Measurements from ENCODE around the gene SEC23IP.

DNA sequence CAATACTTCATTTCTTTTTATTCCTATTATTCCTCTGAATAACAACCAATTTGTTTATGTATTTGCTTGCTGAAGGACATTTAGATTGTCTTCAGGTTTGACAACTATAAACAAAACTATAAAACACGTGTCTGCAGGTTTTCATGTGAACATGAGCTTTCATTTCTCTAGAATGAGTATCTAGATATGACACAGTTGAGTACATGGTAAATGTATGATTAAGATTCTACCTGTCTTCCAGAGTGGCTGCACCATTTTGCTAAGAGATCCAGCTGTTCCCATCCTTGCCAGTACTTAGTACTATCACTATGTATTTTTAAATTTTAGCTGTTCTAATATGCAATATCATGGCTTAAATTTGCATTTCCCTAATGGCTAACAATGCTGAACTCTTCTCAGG is 30.0 kb upstream of the SEC23IP start:
- TF ChIP-seq SIN3A (IDR thresholded peaks at IDR 0.05; ENCODE audit: borderline replicate concordance, insufficient read depth, low read depth, low read length) (no peak), POLR2AphosphoS5 (IDR thresholded peaks at IDR 0.05; ENCODE audit: low read depth, low read length) (no peak)
- TF ChIP-seq, protein P1, sequence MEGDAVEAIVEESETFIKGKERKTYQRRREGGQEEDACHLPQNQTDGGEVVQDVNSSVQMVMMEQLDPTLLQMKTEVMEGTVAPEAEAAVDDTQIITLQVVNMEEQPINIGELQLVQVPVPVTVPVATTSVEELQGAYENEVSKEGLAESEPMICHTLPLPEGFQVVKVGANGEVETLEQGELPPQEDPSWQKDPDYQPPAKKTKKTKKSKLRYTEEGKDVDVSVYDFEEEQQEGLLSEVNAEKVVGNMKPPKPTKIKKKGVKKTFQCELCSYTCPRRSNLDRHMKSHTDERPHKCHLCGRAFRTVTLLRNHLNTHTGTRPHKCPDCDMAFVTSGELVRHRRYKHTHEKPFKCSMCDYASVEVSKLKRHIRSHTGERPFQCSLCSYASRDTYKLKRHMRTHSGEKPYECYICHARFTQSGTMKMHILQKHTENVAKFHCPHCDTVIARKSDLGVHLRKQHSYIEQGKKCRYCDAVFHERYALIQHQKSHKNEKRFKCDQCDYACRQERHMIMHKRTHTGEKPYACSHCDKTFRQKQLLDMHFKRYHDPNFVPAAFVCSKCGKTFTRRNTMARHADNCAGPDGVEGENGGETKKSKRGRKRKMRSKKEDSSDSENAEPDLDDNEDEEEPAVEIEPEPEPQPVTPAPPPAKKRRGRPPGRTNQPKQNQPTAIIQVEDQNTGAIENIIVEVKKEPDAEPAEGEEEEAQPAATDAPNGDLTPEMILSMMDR (IDR thresholded peaks at IDR 0.05): no peak
